H1 (cell line): ENCODE measurements around the gene EXOG. TPM values are rescaled to one million over a fixed set of nuclear protein-coding genes. Genes with fewer than 3 reads are reported as not detected.

Experiments used
- CTCF ChIA-PET: fragments of 300-600 bp; sonication (Branson Sonifier 250); formaldehyde crosslinking; loops from one replicate; lab custom pipeline; 2021; ENCODE audit not compliant: partially characterized antibody; lab: Charles Lee
- POLR2A ChIA-PET: fragments of 300-600 bp; sonication (Branson Sonifier 250); formaldehyde crosslinking; loops from one replicate; lab custom pipeline; 2021; ENCODE audit warnings: inconsistent platforms; ENCODE audit not compliant: partially characterized antibody; lab: Charles Lee
- DNase-seq, 2 experiments: peaks; one replicate each; pipeline versions ENCODE4 v3.0.0 to v3.0.0-alpha.2; 2010 to 2022; ENCODE audit warnings: low spot score in 2 of 2, low read depth in 1 of 2, mixed read lengths in 1 of 2
- FAIRE-seq: peaks from 2 replicates; lab custom pipeline; 2011; peaks lifted over from hg19 to GRCh38; lab: Jason Lieb, UNC
- H2AFZ ChIP-seq: 2 replicates; pipeline ENCODE4 v1.8.1; 2012; ENCODE audit warnings: low read length, inconsistent platforms
- H2AK5ac ChIP-seq: 2 replicates; pipeline ENCODE4 v1.6.1; 2013; ENCODE audit warnings: low read depth, low read length
- H2BK120ac ChIP-seq: replicated peaks from 2 replicates; pipeline ENCODE3; 2013; ENCODE audit warnings: low read depth, low read length, inconsistent platforms
- H2BK12ac ChIP-seq: 2 replicates; pipeline ENCODE4 v1.6.1; 2013; ENCODE audit warnings: low read depth, low read length
- H2BK15ac ChIP-seq: 2 replicates; pipeline ENCODE4 v1.6.1; 2013; ENCODE audit warnings: low read length
- H2BK20ac ChIP-seq: 2 replicates; pipeline ENCODE4 v1.6.1; 2013; ENCODE audit warnings: low read length
- H2BK5ac ChIP-seq: 2 replicates; pipeline ENCODE4 v1.6.1; 2013; ENCODE audit warnings: low read depth, low read length
- H3K14ac ChIP-seq: 2 replicates; pipeline ENCODE4 v1.6.1; 2013; ENCODE audit warnings: inconsistent platforms; ENCODE audit not compliant: insufficient read length
- H3K18ac ChIP-seq: 2 replicates; pipeline ENCODE4 v1.6.1; 2013; ENCODE audit warnings: low read length; ENCODE audit errors: extremely low read depth
- H3K23ac ChIP-seq: 2 replicates; pipeline ENCODE4 v1.6.1; 2013; ENCODE audit warnings: inconsistent platforms; ENCODE audit not compliant: insufficient read length
- H3K23me2 ChIP-seq: 2 replicates; pipeline ENCODE4 v1.6.1; 2013; ENCODE audit warnings: low read depth, low read length
- H3K27ac ChIP-seq: 2 replicates; pipeline ENCODE4 v1.6.1; 2011; ENCODE audit warnings: low read depth, low read length, inconsistent platforms
- H3K27me3 ChIP-seq, 4 experiments: replicated peaks in 1 of 4; 1 replicate in 1 of 4; 2 replicates in 3 of 4; pipeline versions ENCODE4 v1.6.1 to v1.8.1; 2011 to 2013; ENCODE audit warnings: low read length in 3 of 4, mild to moderate bottlenecking in 3 of 4, inconsistent platforms in 2 of 4, mixed read lengths in 2 of 4, moderate library complexity in 1 of 4; ENCODE audit not compliant: control insufficient read depth in 3 of 4, insufficient read depth in 3 of 4; ENCODE audit errors: extremely low read depth in 1 of 4
- H3K36me3 ChIP-seq, 4 experiments: 2 replicates each; pipeline versions ENCODE4 v1.6.1 to v1.8.1; 2011 to 2013; ENCODE audit warnings: mild to moderate bottlenecking in 4 of 4, low read length in 3 of 4, moderate library complexity in 2 of 4, control low read depth in 1 of 4, inconsistent platforms in 1 of 4; ENCODE audit not compliant: insufficient read depth in 4 of 4, control insufficient read depth in 2 of 4
- H3K4ac ChIP-seq: replicated peaks from 2 replicates; pipeline ENCODE3; 2013; ENCODE audit warnings: low read length, low read depth, mixed read lengths, inconsistent platforms; ENCODE audit not compliant: insufficient read length
- H3K4me1 ChIP-seq, 4 experiments: replicated peaks in 1 of 4; 1 replicate in 1 of 4; 2 replicates in 3 of 4; pipeline versions ENCODE4 v1.6.1 to v1.8.1; 2011 to 2013; ENCODE audit warnings: low read length in 3 of 4, inconsistent platforms in 2 of 4, mixed read lengths in 1 of 4; ENCODE audit not compliant: insufficient read depth in 4 of 4, control insufficient read depth in 3 of 4
- H3K4me2 ChIP-seq, 2 experiments: 2 replicates each; pipeline versions ENCODE4 v1.6.1 to v1.8.1; 2011 to 2013; ENCODE audit warnings: low read depth in 2 of 2, low read length in 2 of 2, control low read depth in 1 of 2, inconsistent platforms in 1 of 2, mild to moderate bottlenecking in 1 of 2; ENCODE audit not compliant: insufficient read depth in 1 of 2
- H3K4me3 ChIP-seq, 4 experiments: fragments of 200-600, 300-600 bp in 1 of 4; sonication (generic), shearing (Covaris generic), sonication (Bioruptor Twin) in 1 of 4; 2 replicates each; pipeline versions ENCODE4 v1.5.1 to v1.8.1; 2011 to 2016; ENCODE audit warnings: low read length in 4 of 4, low read depth in 3 of 4, control low read depth in 2 of 4, inconsistent platforms in 2 of 4, mild to moderate bottlenecking in 2 of 4, mixed read lengths in 1 of 4, moderate library complexity in 1 of 4; ENCODE audit not compliant: insufficient read depth in 2 of 4; ENCODE audit errors: extremely low read depth in 1 of 4
- H3K56ac ChIP-seq: replicated peaks from 2 replicates; pipeline ENCODE3; 2013; ENCODE audit warnings: low read depth, mild to moderate bottlenecking, mixed read lengths, low read length, inconsistent platforms; ENCODE audit not compliant: insufficient read length
- H3K79me1 ChIP-seq: 2 replicates; pipeline ENCODE4 v1.6.1; 2013; ENCODE audit warnings: low read depth, low read length, control low read depth
- H3K79me2 ChIP-seq, 2 experiments: 2 replicates each; pipeline versions ENCODE4 v1.6.1 to v1.8.1; 2012 to 2013; ENCODE audit warnings: low read length in 2 of 2, mild to moderate bottlenecking in 2 of 2, inconsistent platforms in 1 of 2; ENCODE audit not compliant: insufficient read depth in 2 of 2, control insufficient read depth in 1 of 2
- H3K9ac ChIP-seq, 4 experiments: replicated peaks in 1 of 4; 1 replicate in 1 of 4; 2 replicates in 3 of 4; pipeline versions ENCODE4 v1.6.1 to v1.8.1; 2011 to 2013; ENCODE audit warnings: low read depth in 3 of 4, low read length in 3 of 4, control low read depth in 2 of 4, mild to moderate bottlenecking in 2 of 4, moderate library complexity in 2 of 4, inconsistent platforms in 1 of 4; ENCODE audit errors: extremely low read depth in 1 of 4
- H3K9me3 ChIP-seq, 2 experiments: 2 replicates each; pipeline versions ENCODE4 v1.6.1 to v1.8.1; 2012 to 2013; ENCODE audit warnings: mild to moderate bottlenecking in 2 of 2, moderate library complexity in 2 of 2, control low read depth in 1 of 2, inconsistent platforms in 1 of 2, low read depth in 1 of 2, low read length in 1 of 2, mixed read lengths in 1 of 2; ENCODE audit not compliant: insufficient read depth in 2 of 2
- H4K20me1 ChIP-seq, 2 experiments: replicated peaks in 1 of 2; 2 replicates each; pipeline versions ENCODE3 to v1.8.1; 2011 to 2013; ENCODE audit warnings: inconsistent platforms in 2 of 2, low read length in 2 of 2, mild to moderate bottlenecking in 1 of 2; ENCODE audit not compliant: insufficient read depth in 2 of 2, control insufficient read depth in 1 of 2
- H4K5ac ChIP-seq: 2 replicates; pipeline ENCODE4 v1.6.1; 2013; ENCODE audit warnings: low read length, low read depth, mixed read lengths, inconsistent platforms; ENCODE audit not compliant: insufficient read length
- H4K8ac ChIP-seq: 2 replicates; pipeline ENCODE4 v1.8.0; 2013; ENCODE audit warnings: mild to moderate bottlenecking, moderate library complexity, low read length, inconsistent platforms; ENCODE audit not compliant: insufficient read depth; ENCODE audit errors: extremely low read depth
- H4K91ac ChIP-seq: replicated peaks from 2 replicates; pipeline ENCODE3; 2013; ENCODE audit warnings: low read length, mixed read lengths, inconsistent platforms; ENCODE audit not compliant: insufficient read length
- WGBS, 2 experiments: shearing (Covaris generic) in 1 of 2; methylation state at CpG; one replicate each; pipeline versions ENCODE4 v1.1.6 to v1.1.7; 2013 to 2015; ENCODE audit warnings: low lambda C conversion rate in 2 of 2, mixed read lengths in 2 of 2, inconsistent platforms in 1 of 2, low coverage in 1 of 2, missing lambda C conversion rate in 1 of 2; ENCODE audit not compliant: insufficient replicate concordance in 2 of 2, insufficient coverage in 1 of 2, insufficient read length in 1 of 2; ENCODE audit errors: extremely low coverage in 1 of 2, missing lambda C conversion rate in 1 of 2; 5-methylcytosine and 5-hydroxymethylcytosine counted together
- polyA plus RNA-seq, 7 experiments: library from polyadenylated mRNA; depleted of rRNA in 3 of 7; stranded (reverse) in 5 of 7; unstranded in 2 of 7; fragments of >200 nt in 5 of 7; fragments of 200-250 nt in 2 of 7; gene quantifications; 1 replicate in 5 of 7; 2 replicates in 1 of 7; 4 replicates in 1 of 7; pipeline versions ENCODE4 v1.2.1 to v1.2.3, GENCODE V29; 2011 to 2013; ENCODE audit warnings: missing spikeins in 2 of 7, mixed read lengths in 2 of 7
- total RNA-seq: library from RNA; stranded (reverse); fragmentation: NEBNext Ultra II Directional; extraction: Animal tissue kit (Norgen Biotek cat#: 25700); gene quantifications from 2 replicates; pipeline ENCODE4 v1.2.1, GENCODE V29; 2021
- TF ChIP-seq, protein P1 (sequence below): IDR thresholded peaks from 2 replicates; pipeline ENCODE4 v1.6.1; 2012; ENCODE audit warnings: inconsistent platforms

The EXOG gene
- total and polyA plus RNA-seq, 2 of the 8 experiments (the other 6 are each of a cell fraction or from before 2014, with no cell fraction given), result 7.2 to 12.9 TPM

DNA sequence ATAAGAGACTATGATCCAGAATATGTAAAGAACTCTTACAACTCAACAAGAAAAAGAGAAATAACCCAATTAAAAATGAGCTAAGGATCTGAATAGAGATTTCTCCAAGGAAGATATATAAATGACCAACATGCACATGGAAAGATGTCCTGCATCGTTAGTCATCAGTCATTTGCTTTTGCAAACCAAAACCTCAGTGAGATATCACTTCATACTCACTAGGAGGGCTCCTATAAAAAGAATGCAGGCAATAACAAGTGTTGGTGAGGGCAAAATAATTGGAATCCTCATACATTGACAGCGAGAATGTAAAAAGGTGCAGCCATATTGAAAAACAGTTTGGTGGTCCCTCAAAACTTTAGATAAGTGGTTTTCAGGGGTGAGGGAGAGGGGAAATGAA is 56.9 kb downstream of the EXOG start:
- Histone ChIP-seq H3K27me3 (no peaks in the 10 kb centered on the region), H3K14ac (no peak overlapping the region)
- TF ChIP-seq, protein P1, sequence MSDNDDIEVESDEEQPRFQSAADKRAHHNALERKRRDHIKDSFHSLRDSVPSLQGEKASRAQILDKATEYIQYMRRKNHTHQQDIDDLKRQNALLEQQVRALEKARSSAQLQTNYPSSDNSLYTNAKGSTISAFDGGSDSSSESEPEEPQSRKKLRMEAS, result no peak
- TF ChIP-seq, all 59 proteins: peak for 0
- ChIA-PET POLR2A (interaction anchor here (0.8 kb wide), 1 partner anchor 9 kb away, joined by 4 read pairs; no protein-coding TSS in a partner anchor), CTCF (interaction anchor here (1.1 to 2.5 kb wide), 8 partner anchors 14 to 98 kb away, joined by 3 to 7 read pairs (median 3); no protein-coding TSS in a partner anchor)
- Histone ChIP-seq H3K27ac (no peak overlapping the region), H4K8ac (no peak overlapping the region), H2BK20ac (no peak overlapping the region), H3K23ac (no peak overlapping the region), H4K5ac (no peak overlapping the region), H3K4ac (no peak overlapping the region), H3K56ac (no peak overlapping the region), H2BK15ac (no peak overlapping the region), H3K4me3 (no peak overlapping the region), H3K36me3 (peaks cover 0 to 3% (median 0%) of the 10 kb centered on the region in 4 experiments; a peak in 2 of 8 replicates), H2BK5ac (no peak overlapping the region), H3K79me2 (no peaks in the 10 kb centered on the region), H4K91ac (no peak overlapping the region), H3K4me1 (peaks cover 0 to 5% (median under 1%) of the 10 kb centered on the region in 4 experiments; a peak in 1 of 7 replicates), H2AFZ (no peak overlapping the region), H3K9ac (no peak overlapping the region), H2BK120ac (no peak overlapping the region), H3K23me2 (no peaks in the 10 kb centered on the region), H2BK12ac (no peak overlapping the region), H2AK5ac (no peak overlapping the region), H3K18ac (no peak overlapping the region), H4K20me1 (no peaks in the 10 kb centered on the region), H3K9me3 (peaks cover 0 to 5% of the 10 kb centered on the region in 2 experiments; a peak in 1 of 4 replicates), H3K4me2 (no peak overlapping the region), H3K79me1 (no peaks in the 10 kb centered on the region)
- FAIRE-seq (no peak), DNase-seq (no peak)
- WGBS, 2 experiments, result 78% methylated on average over 2 of the region's 2 CpGs; no CpG with 5 or more reads in 1 of the 2 experiments
